CD4-positive, alpha-beta T cell (primary cell): ENCODE data around the gene C10orf67. TPM values are rescaled to one million over a fixed set of nuclear protein-coding genes. Genes with fewer than 3 reads are reported as not detected.
"Not testable (repeated sequence)": the region's sequence is repeated elsewhere in the genome, so short reads cannot be mapped to it uniquely, and the experiment has no call there.

Experiments used
- ATAC-seq: fragments of 200-7000 bp; cut with Tn5 transposase; one replicate; pipeline ENCODE4 v1.10.0; 2022; ENCODE audit warnings: mild to moderate bottlenecking; ENCODE audit not compliant: poor library complexity
- CTCF ChIA-PET: fragments of 350-600 bp; sonication (Branson Sonifier 250); formaldehyde crosslinking; loops from one replicate; lab custom pipeline; 2021; ENCODE audit warnings: antibody characterized with exemption, inconsistent platforms; lab: Charles Lee
- POLR2A ChIA-PET: fragments of 350-600 bp; sonication (Branson Sonifier 250); formaldehyde crosslinking; loops from one replicate; lab custom pipeline; 2021; ENCODE audit warnings: antibody characterized with exemption, inconsistent platforms; lab: Charles Lee
- DNase-seq, 14 experiments: peaks; one replicate each; pipeline ENCODE4 v3.0.0-alpha.2; 2013 to 2020; ENCODE audit warnings: mixed read lengths in 2 of 14
- H3K27ac ChIP-seq, 2 donors: one replicate each; pipeline versions ENCODE4 v1.5.1 to v1.7.0; 2013; ENCODE audit warnings: low read length in 2 of 2, low read depth in 1 of 2, mild to moderate bottlenecking in 1 of 2
- H3K27me3 ChIP-seq, 2 experiments: 1 replicate in 1 of 2; 2 replicates in 1 of 2; pipeline versions ENCODE4 v1.6.1 to v1.7.0; 2013; ENCODE audit warnings: low read length in 2 of 2, control low read depth in 1 of 2, mild to moderate bottlenecking in 1 of 2, moderate library complexity in 1 of 2; ENCODE audit not compliant: insufficient read depth in 2 of 2, control insufficient read depth in 1 of 2
- H3K36me3 ChIP-seq: one replicate; pipeline ENCODE4 v1.6.1; 2013; ENCODE audit warnings: low read length, control low read depth; ENCODE audit not compliant: insufficient read depth
- H3K4me1 ChIP-seq: one replicate; pipeline ENCODE4 v1.6.1; 2013; ENCODE audit warnings: low read length, control low read depth; ENCODE audit not compliant: insufficient read depth
- H3K4me3 ChIP-seq: one replicate; pipeline ENCODE4 v1.5.1; 2013; ENCODE audit warnings: mild to moderate bottlenecking, low read length, moderate library complexity
- H3K9me3 ChIP-seq, 2 experiments: 1 replicate in 1 of 2; 2 replicates in 1 of 2; pipeline versions ENCODE4 v1.6.1 to v1.7.0; 2013; ENCODE audit warnings: low read length in 2 of 2, mild to moderate bottlenecking in 2 of 2, control low read depth in 1 of 2, moderate library complexity in 1 of 2; ENCODE audit not compliant: control insufficient read depth in 1 of 2, insufficient read depth in 1 of 2
- H3K27ac Mint-ChIP-seq: one replicate; pipeline ENCODE4 v1.8.0; 2020; ENCODE audit warnings: mixed read lengths
- H3K27me3 Mint-ChIP-seq: one replicate; pipeline ENCODE4 v1.8.0; 2021; ENCODE audit warnings: mixed read lengths
- H3K36me3 Mint-ChIP-seq: one replicate; pipeline ENCODE4 v1.8.0; 2021; ENCODE audit warnings: low read depth, mixed read lengths
- H3K4me1 Mint-ChIP-seq: one replicate; pipeline ENCODE4 v1.8.0; 2021; ENCODE audit warnings: low read depth, mixed read lengths
- H3K4me3 Mint-ChIP-seq: one replicate; pipeline ENCODE4 v1.8.0; 2020; ENCODE audit warnings: mild to moderate bottlenecking, mixed read lengths
- H3K9me3 Mint-ChIP-seq: one replicate; pipeline ENCODE4 v1.8.0; 2020; ENCODE audit warnings: mixed read lengths
- intact Hi-C, 2 experiments: fragments of 100-400 bp; cut with DNase I in 1 of 2; cut with micrococcal nuclease in 1 of 2; formaldehyde crosslinking; loops; one replicate each; pipeline versions ENCODE4 v1.15.1 to v1.9.0; 2023 to 2025; cut with DNase I, micrococcal nuclease
- total RNA-seq, 174 experiments: library from RNA in 2 of 174; stranded (reverse) in 2 of 174; gene quantifications; one replicate each; pipeline ENCODE4 v1.2.3 and lab custom pipeline; 2021 to 2026
- TF ChIP-seq, protein P1 (sequence below): fragments of 200-600 bp; IDR thresholded peaks from one replicate; pipeline ENCODE4 v1.8.0; 2022; ENCODE audit warnings: antibody characterized with exemption, mild to moderate bottlenecking

Gene C10orf67
- total RNA-seq, 2 experiments from 2014 or later = not detected

DNA sequence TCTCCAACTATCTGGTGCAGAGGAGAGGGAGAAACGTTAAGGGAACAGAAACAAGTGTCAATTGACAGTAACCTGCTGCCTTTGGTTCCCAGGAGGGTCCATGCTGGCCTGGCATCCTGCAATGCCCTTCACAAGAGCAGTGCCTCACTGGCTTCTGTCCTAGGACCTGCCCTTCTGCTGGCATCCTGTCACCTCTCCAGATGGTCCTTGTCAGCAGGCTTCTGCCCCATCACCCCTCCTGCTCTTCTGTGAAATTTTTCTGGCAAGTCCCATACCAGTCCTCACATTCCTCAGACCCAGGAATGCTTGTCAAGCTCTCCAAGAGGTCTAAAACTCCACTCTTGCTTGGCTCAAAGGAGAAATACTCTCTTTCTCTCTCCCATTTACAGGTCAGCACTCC is 34.2 kb downstream of the C10orf67 start:
- H3K9me3 Mint-ChIP-seq = no peaks in the 10 kb centered on the region
- H3K27ac Mint-ChIP-seq = no peak overlapping the region
- no peaks in the 10 kb centered on the region for H3K36me3 Mint-ChIP-seq
- H3K27me3 Mint-ChIP-seq = no peaks in the 10 kb centered on the region
- no peak overlapping the region for H3K4me3 Mint-ChIP-seq
- Histone ChIP-seq H3K4me3 (no peak overlapping the region), H3K36me3 (no peaks in the 10 kb centered on the region), H3K4me1 (no peaks in the 10 kb centered on the region), H3K27me3 (peaks cover 0 to 5% of the 10 kb centered on the region in 2 experiments), H3K9me3 (no peaks in the 10 kb centered on the region), H3K27ac (no peak overlapping the region)
- intact Hi-C loops = loop anchor here in 1 of 2 experiments (5.0 kb wide), 1 partner anchor 347 kb away; no protein-coding TSS in a partner anchor
- TF ChIP-seq, protein P1, sequence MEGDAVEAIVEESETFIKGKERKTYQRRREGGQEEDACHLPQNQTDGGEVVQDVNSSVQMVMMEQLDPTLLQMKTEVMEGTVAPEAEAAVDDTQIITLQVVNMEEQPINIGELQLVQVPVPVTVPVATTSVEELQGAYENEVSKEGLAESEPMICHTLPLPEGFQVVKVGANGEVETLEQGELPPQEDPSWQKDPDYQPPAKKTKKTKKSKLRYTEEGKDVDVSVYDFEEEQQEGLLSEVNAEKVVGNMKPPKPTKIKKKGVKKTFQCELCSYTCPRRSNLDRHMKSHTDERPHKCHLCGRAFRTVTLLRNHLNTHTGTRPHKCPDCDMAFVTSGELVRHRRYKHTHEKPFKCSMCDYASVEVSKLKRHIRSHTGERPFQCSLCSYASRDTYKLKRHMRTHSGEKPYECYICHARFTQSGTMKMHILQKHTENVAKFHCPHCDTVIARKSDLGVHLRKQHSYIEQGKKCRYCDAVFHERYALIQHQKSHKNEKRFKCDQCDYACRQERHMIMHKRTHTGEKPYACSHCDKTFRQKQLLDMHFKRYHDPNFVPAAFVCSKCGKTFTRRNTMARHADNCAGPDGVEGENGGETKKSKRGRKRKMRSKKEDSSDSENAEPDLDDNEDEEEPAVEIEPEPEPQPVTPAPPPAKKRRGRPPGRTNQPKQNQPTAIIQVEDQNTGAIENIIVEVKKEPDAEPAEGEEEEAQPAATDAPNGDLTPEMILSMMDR = no peak
- ChIA-PET CTCF (no interaction called here), POLR2A (no interaction called here)
- DNase-seq (no peak), ATAC-seq (no peak)
- H3K4me1 Mint-ChIP-seq = no peaks in the 10 kb centered on the region

DNA sequence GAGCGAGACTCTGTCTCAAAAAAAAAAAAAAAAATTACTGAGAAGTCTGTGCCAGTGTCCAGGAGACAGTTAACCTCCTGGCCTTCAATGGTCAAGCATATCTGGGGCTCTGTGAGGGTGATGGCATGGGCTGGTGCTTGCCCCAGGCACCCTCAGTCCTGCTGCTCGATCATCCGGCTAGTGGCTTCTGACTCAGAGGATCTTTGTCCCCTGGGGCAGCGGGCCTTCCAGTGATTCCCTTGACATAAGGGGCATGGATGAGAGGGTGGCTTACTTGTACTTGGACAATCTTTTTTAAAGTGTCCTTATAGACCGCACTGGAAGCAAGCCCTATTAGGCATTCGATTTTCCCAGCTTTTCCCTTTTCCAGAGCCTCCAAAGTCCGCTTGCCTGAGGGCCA is 44.6 kb downstream of the C10orf67 start:
- H3K36me3 Mint-ChIP-seq, H3K36me3 ChIP-seq, CTCF ChIA-PET, H3K27ac ChIP-seq, H3K4me1 Mint-ChIP-seq, H3K4me1 ChIP-seq, intact Hi-C loops, H3K27me3 ChIP-seq, H3K9me3 Mint-ChIP-seq, H3K27ac Mint-ChIP-seq, DNase-seq, H3K9me3 ChIP-seq, ATAC-seq, POLR2A ChIA-PET, H3K4me3 ChIP-seq, H3K4me3 Mint-ChIP-seq: not testable (repeated sequence)
- H3K27me3 Mint-ChIP-seq = peaks cover 13% of the 10 kb centered on the region

DNA sequence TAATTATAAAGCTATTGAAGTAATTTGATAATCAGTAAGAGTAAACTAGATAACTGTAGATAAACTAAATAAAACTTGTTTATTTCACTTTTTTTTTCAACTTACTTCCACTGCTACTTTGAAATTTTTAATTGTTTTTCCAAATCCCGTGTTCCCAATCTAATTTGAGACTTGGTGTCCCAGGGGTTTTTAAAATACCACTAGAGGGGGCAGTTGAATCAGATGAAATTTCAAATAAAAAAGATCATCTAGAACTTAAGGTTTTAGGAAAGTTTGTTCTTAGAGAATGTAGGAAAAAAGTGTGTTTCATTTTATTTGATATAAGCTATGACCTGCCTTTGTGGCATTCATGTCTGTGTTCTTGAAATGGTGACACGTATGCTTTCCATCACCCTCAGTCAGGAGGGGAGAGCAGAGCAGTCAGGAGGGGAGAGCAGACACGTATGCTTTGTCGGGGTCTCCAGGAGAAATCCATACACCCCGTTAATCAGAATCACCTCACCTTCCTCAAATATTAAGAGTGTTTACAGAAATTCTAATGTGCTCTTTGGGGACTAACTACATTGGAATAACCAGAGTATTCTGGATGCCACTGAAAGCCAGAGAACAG is 49.9 kb downstream of the C10orf67 start:
- ATAC-seq (no peak), DNase-seq (no peak)
- Histone ChIP-seq H3K27ac (no peak overlapping the region), H3K36me3 (no peaks in the 10 kb centered on the region), H3K4me1 (no peaks in the 10 kb centered on the region), H3K4me3 (no peak overlapping the region), H3K27me3 (peaks cover 3 to 8% of the 10 kb centered on the region in 2 experiments), H3K9me3 (no peaks in the 10 kb centered on the region)
- Mint-ChIP-seq H3K27me3 (peaks cover 39% of the 10 kb centered on the region), H3K4me1 (no peaks in the 10 kb centered on the region), H3K36me3 (no peaks in the 10 kb centered on the region), H3K4me3 (no peak overlapping the region), H3K27ac (no peak overlapping the region), H3K9me3 (no peaks in the 10 kb centered on the region)
- ChIA-PET CTCF (interaction anchor here (1.2 kb wide), 1 partner anchor 20 kb away, joined by 4 read pairs; no protein-coding TSS in a partner anchor), POLR2A (no interaction called here)
- intact Hi-C loops = no loop called here
- TF ChIP-seq, protein P1 = no peak
